GM12872 (cell line): Measurements from ENCODE around the gene GLOD5.

Source experiments
- TF ChIP-seq, protein P1 (sequence below): IDR thresholded peaks from 3 replicates; pipeline ENCODE4 v1.5.1; 2011; ENCODE audit warnings: low read depth, mild to moderate bottlenecking, low read length, moderate library complexity; ENCODE audit not compliant: insufficient read depth

The GLOD5 gene

DNA sequence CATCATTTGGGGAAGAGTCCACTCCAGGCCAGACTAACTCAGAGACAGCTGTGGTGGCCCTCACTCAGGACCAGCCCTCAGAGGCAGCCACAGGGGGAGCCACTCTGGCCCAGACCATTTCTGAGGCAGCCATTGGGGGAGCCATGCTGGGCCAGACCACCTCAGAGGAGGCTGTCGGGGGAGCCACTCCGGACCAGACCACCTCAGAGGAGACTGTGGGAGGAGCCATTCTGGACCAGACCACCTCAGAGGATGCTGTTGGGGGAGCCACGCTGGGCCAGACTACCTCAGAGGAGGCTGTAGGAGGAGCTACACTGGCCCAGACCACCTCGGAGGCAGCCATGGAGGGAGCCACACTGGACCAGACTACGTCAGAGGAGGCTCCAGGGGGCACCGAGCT, 61.5 kb downstream of the GLOD5 start:
- TF ChIP-seq, protein P1, sequence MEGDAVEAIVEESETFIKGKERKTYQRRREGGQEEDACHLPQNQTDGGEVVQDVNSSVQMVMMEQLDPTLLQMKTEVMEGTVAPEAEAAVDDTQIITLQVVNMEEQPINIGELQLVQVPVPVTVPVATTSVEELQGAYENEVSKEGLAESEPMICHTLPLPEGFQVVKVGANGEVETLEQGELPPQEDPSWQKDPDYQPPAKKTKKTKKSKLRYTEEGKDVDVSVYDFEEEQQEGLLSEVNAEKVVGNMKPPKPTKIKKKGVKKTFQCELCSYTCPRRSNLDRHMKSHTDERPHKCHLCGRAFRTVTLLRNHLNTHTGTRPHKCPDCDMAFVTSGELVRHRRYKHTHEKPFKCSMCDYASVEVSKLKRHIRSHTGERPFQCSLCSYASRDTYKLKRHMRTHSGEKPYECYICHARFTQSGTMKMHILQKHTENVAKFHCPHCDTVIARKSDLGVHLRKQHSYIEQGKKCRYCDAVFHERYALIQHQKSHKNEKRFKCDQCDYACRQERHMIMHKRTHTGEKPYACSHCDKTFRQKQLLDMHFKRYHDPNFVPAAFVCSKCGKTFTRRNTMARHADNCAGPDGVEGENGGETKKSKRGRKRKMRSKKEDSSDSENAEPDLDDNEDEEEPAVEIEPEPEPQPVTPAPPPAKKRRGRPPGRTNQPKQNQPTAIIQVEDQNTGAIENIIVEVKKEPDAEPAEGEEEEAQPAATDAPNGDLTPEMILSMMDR = no peak
